Measurements from ENCODE around the gene RADX.

The RADX gene

DNA sequence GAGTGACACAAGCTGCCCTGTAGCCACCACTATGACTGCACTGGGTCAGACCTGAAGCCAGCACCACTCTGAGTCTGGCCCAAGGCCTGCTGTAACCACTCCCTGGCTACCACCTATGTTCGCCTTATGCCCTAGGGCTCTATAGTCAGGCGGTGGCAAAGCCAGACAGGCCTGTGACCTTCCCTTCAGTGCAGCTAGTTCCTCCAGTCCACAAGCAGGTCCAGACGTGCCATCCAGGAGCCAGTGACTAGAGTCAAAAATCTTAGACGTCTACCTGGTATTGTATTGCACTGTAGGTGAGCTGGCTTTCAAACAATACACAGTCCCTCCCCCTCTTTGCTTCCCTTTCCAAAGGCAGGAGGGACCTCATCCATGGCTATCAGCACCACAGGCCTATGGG, 60.7 kb downstream of the RADX start:
- TF ChIP-seq CTCF (IDR thresholded peaks at IDR 0.05; ENCODE audit: control extremely low read depth, extremely low read depth, low read depth, missing control alignments), result no peak
- ChIA-PET CTCF (no interaction called here), POLR2A (no interaction called here)
- no peak for DNase-seq (ENCODE audit: extremely low spot score)

- no peak for DNase-seq (ENCODE audit: extremely low spot score)
- ChIA-PET CTCF (interaction anchor here (1.2 kb wide), 1 partner anchor 12 kb away, joined by 3 read pairs; no protein-coding TSS in a partner anchor), POLR2A (no interaction called here)
- no peak for TF ChIP-seq CTCF (IDR thresholded peaks at IDR 0.05; ENCODE audit: control extremely low read depth, extremely low read depth, low read depth, missing control alignments)
Measured at GRCh38 chrX:106680716-106681115, 68.9 kb downstream of the RADX start.

- ChIA-PET CTCF (no interaction called here), POLR2A (no interaction called here)
- no peak for TF ChIP-seq CTCF (IDR thresholded peaks at IDR 0.05; ENCODE audit: control extremely low read depth, extremely low read depth, low read depth, missing control alignments)
- no peak for DNase-seq (ENCODE audit: extremely low spot score)
Measured at GRCh38 chrX:106684207-106684606, 72.4 kb downstream of the RADX start.

GRCh38 chrX:106692425-106693065, 80.8 kb downstream of the RADX start:
- TF ChIP-seq CTCF (IDR thresholded peaks at IDR 0.05; ENCODE audit: control extremely low read depth, extremely low read depth, low read depth, missing control alignments), result no peak
- ChIA-PET CTCF (interaction anchor here (1.1 kb wide), 2 partner anchors 9 to 11 kb away, joined by 3 to 4 read pairs; no protein-coding TSS in a partner anchor), POLR2A (no interaction called here)
- DNase-seq (ENCODE audit: extremely low spot score), result no peak

GRCh38 chrX:106696502-106696901, 84.7 kb downstream of the RADX start:
- no peak for DNase-seq (ENCODE audit: extremely low spot score)
- ChIA-PET POLR2A (no interaction called here), CTCF (no interaction called here)
- TF ChIP-seq CTCF (IDR thresholded peaks at IDR 0.05; ENCODE audit: control extremely low read depth, extremely low read depth, low read depth, missing control alignments), result no peak

- no peak for TF ChIP-seq CTCF (IDR thresholded peaks at IDR 0.05; ENCODE audit: control extremely low read depth, extremely low read depth, low read depth, missing control alignments)
- DNase-seq (ENCODE audit: extremely low spot score), result no peak
- ChIA-PET CTCF (interaction anchor here (1.2 kb wide), 1 partner anchor 24 kb away, joined by 3 read pairs; no protein-coding TSS in a partner anchor), POLR2A (no interaction called here)
Measured at GRCh38 chrX:106698693-106699092, 86.9 kb downstream of the RADX start.

Data from GM10248 (cell line).